GM19468 (cell line): ENCODE measurements around the gene ATP1A3.

Experiments
- ATAC-seq: cut with Tn5 transposase; IDR thresholded peaks from one replicate; pipeline ENCODE4 v1.9.1; 2021; ENCODE audit warnings: mild to moderate bottlenecking, moderate library complexity, moderate number of reproducible peaks; ENCODE audit not compliant: unreplicated experiment; ENCODE audit errors: extremely low read depth

The ATP1A3 gene

DNA sequence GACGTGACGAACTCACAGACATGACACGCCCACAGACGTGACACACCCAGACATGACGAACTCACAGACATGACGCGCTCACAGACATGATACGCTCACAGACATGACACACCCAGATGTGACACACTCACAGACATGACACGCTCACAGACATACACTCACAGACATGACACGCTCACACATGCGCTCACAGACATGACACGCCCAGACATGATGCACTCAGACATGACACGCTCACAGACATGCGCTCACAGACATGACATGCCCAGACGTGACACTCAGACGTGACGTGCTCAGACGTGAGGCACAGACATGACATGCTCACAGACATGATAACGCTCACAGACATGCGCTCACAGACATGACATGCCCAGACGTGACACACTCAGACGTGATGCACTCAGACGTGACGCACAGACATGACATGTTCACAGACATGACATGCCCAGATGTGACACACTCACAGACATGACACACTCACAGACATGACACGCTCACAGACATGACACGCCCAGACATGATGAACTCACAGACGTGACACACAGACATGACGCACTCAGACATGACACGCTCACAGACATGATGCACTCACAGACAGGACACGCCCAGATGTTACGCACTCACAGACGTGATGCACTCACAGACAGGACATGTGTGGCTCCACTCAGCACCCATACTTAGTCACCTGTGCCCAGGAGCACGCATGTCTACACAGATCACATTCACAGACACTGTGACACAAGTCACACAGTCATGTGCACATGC lies 73.9 kb downstream of the ATP1A3 start:
- ATAC-seq: no peak

DNA sequence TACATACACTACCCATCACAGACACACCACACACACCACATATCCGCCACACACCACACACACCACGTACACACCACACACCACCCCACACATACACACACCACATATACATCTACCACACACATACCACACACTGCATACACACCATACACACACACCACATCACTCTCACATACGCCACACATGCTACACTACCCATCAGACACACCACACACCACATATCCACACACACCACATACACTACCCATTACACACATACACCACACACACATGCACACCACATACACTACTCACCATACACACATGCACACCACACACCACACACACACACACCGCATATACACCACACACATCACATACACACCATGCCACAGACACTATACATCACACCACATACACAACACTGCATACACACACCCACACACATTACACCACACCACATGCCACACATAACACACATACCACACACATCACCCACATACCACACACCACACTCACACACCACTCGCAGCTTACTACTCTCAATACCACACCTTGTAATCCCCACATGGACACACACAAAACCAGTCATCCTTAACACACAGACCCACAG lies 75.3 kb downstream of the ATP1A3 start:
- no peak for ATAC-seq

GRCh38 chr19:41918095-41918494 lies 75.9 kb downstream of the ATP1A3 start:
- no peak for ATAC-seq

DNA sequence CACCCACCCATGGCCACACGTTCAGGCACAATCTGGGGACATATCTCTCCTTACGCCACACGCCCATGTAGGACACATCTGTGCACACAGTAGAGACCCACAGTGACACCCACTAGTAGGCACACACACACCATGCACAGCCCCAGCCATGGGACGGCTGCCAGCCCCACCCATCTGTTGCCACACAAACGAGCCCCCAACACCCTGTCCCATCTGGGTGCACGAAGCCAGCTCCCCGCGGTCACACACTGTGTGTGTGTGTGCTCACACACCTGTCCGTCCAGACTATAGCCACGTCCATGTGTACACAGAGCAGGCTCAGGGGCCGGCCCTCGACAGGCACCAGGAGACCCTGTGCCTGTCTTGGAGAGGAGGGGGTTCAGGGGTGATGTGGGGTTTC lies 76.4 kb downstream of the ATP1A3 start:
- ATAC-seq: no peak
